ENCODE data around the gene DIAPH2. TPM values are rescaled to one million over a fixed set of nuclear protein-coding genes. Genes with fewer than 3 reads are reported as not detected.

The DIAPH2 gene
- total RNA-seq, 4 donors from 2014 or later: 36.6 to 78.3 (median 41.4) TPM

GRCh38 chrX:97479106-97479890 is 794.7 kb downstream of the DIAPH2 start:
- no peak for ATAC-seq (ENCODE audit: low FRiP score)
- TF ChIP-seq, protein P1, sequence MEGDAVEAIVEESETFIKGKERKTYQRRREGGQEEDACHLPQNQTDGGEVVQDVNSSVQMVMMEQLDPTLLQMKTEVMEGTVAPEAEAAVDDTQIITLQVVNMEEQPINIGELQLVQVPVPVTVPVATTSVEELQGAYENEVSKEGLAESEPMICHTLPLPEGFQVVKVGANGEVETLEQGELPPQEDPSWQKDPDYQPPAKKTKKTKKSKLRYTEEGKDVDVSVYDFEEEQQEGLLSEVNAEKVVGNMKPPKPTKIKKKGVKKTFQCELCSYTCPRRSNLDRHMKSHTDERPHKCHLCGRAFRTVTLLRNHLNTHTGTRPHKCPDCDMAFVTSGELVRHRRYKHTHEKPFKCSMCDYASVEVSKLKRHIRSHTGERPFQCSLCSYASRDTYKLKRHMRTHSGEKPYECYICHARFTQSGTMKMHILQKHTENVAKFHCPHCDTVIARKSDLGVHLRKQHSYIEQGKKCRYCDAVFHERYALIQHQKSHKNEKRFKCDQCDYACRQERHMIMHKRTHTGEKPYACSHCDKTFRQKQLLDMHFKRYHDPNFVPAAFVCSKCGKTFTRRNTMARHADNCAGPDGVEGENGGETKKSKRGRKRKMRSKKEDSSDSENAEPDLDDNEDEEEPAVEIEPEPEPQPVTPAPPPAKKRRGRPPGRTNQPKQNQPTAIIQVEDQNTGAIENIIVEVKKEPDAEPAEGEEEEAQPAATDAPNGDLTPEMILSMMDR (IDR thresholded peaks at IDR 0.05): no peak
- no peak for DNase-seq (ENCODE audit: low spot score)

- DNase-seq (ENCODE audit: low spot score) (no peak), ATAC-seq (ENCODE audit: low FRiP score) (no peak)
- TF ChIP-seq, protein P1 (IDR thresholded peaks at IDR 0.05): no peak
These were observed 796.6 kb downstream of the DIAPH2 start for GRCh38 chrX:97481228-97481627.

DNA sequence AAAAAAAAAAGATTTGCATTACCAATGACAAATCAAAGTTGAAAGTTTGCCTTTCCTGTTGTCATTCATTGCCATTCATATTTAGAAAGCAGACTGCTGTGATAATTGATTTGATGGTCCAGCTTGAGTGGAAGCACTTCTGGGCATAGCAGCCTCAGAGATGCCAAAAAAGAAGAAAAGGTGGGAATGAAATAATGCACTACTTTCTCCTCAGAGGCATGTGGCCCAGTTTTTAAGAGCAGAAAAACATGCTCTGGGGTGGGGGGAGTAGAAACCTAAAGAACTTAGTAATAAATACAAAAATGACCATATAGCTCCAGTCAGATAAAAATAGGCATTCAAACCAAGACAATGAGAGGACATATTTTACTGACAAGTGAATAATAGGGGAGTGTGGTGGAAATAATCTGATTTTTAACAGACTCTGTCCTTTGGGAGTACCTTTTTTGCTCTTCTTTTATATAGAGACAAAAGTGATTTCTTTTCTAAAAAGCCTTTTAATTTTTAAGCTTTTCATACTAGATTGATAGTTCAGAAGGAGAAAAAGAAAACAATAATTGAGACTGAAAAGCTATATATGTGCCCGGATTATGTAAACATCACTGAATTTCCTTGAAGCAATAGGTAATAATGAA is 798.1 kb downstream of the DIAPH2 start:
- DNase-seq (ENCODE audit: low spot score) (no peak), ATAC-seq (ENCODE audit: low FRiP score) (no peak)
- TF ChIP-seq, protein P1 (IDR thresholded peaks at IDR 0.05): no peak

DNA sequence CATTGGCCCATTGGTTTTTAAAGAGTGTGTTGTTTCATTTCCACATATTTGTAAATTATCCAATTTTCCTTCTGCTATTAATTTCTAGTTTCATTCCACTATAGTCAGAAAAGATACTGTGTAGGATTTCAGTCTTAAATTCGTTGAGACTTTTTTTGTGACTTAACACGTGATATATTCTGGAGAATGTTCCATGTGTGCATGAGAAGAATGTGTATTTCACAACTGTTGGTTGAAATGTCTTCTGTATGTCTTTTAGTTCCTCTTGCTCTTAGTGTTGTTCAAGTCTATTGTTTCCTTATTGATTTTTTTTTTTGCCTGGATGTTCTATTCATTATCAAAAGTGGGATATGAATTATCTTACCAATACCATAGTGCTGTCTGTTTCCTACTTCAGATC is 806.0 kb downstream of the DIAPH2 start:
- DNase-seq (ENCODE audit: low spot score) (no peak), ATAC-seq (ENCODE audit: low FRiP score) (no peak)
- TF ChIP-seq, protein P1 (IDR thresholded peaks at IDR 0.05): no peak

- ATAC-seq (ENCODE audit: low FRiP score) (no peak), DNase-seq (ENCODE audit: low spot score) (no peak)
- TF ChIP-seq, protein P1 (IDR thresholded peaks at IDR 0.05): no peak
These were observed 810.2 kb downstream of the DIAPH2 start for GRCh38 chrX:97494756-97495372.

- no peak for DNase-seq (ENCODE audit: low spot score)
- ATAC-seq (ENCODE audit: low FRiP score): no peak
- TF ChIP-seq, protein P1 (IDR thresholded peaks at IDR 0.05): no peak
These were observed 813.5 kb downstream of the DIAPH2 start for GRCh38 chrX:97498093-97498492.
